GM21717 (cell line): ENCODE results near the gene XNDC1N.

Experiments
- ATAC-seq: cut with Tn5 transposase; IDR thresholded peaks from one replicate; pipeline ENCODE4 v1.9.1; 2021; ENCODE audit warnings: mild to moderate bottlenecking, moderate library complexity; ENCODE audit not compliant: unreplicated experiment

XNDC1N gene, protein sequence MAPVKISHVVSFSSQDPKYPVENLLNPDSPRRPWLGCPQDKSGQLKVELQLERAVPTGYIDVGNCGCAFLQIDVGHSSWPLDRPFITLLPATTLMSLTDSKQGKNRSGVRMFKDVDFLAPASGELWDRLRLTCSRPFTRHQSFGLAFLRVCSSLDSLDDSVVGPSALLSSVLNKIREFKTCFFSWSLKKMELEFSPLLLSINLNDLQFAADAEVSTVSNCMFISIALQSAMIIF

DNA sequence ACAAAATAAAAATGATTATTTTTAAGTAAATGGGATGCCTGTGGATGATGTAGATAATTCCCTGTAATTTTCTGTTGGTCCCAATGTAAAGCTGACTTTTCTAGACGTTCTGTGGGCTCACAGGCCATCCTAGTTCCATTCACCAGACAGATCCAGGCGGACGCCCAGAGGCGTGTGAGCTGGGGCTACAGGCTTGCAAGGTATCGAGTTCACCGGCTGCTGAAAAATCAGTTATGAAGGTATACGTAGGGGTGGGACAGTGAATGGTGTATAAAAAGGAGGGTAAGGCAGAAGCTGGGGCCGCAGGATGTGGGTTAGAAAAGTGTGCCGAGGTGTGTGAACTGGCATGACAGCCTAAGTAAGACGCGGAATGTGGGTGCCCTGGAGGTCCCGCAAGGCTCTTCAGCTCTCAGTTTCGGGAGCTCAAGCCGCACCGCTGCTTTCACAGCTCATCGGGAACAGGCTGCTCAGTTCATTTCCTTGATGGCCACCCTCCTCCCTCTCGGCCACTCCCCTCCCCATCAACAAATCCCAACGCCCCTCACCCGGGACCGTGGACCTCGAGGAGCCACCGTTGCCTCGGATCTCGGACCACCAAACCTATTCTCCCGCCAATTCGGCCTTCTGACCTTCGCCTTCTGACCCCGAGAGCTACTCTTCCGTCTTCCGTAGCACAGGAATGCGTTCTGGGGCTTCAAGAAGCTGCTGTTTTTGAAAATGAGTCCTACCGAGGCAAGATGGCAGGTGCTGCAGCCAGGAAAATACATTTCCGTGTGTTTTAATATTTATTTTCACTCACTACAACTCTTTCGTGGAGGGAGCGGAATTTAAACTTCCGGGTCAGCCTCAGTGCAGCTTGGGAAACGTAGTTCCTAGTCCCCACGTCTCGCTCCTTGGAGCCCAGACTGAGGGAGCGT, at the start of gene XNDC1N:
Gene XNDC1N (minus strand): TSS at position 775 of the 917 bp plus-strand sequence. CDS start 5,241 bp downstream, outside the sequence.
- ATAC-seq = peak; percentile 63

DNA sequence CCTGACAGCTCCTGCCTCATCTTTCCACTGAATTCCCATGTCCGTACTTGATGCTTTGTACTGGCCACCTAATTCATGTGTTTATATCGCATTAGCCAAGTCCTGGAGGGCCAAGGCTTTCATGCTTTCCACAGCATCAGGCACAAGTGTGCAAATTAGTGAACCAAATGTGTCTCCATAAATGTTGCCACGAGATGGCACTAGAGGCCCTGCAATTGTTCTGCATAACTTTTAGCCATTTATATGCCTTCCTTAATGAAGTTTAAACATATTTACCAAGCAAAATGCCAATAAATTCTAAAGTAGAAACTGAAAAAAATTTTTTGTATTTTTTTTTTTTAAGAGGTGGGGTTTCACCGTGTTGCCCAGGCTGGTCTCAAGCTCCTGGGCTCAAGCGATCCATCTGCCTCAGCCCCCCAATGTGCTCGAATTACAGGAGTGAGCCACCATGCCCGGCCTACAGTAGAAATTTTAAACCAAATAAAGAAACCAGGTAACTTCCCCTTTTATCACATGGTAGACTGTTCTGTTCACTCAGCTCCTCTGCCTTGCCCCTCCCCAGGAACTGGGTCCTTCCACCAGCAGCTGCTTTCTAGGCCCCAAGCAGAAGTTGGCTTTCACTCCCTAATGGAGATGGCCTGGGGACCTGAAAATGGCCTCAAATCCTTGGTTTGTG, 49.5 kb upstream of the XNDC1N start:
- ATAC-seq = no peak

DNA sequence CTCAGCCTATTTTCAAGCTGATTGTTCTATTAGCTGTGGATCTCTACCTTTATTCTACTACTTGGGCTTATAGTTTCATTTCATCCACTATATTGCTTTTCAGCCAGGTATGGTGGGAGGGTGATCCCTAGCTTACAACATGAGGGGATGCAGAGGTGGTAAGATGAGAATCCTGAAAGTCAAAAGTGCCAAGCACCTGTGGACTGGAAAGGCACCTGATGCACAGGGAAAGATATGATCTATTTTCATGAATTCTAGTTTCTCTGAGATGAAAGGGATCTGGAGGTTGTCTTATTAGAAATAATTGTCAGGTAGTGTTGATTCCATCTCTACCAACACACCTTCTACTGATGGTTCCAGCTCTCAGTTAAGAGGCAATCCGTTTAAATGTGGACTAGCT, 48.7 kb upstream of the XNDC1N start:
- ATAC-seq = no peak

DNA sequence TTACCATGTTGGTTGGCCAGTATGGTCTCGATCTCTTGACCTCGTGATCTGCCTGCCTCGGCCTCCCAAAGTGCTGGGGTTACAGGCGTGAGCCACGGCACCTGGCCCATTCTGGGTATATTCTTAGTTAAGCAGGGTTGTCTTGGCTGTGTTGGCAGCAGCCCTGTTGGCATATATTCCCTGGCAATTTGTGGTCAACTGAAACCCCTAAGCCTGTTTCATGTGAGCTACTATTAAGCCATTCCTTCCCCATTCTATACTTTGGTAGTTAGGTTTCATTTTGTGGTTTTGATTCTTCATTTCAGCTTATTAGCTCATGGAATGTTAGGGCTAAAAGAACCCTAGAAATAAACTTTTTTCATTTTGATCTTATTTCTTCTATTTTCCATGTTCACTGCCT, 48.2 kb upstream of the XNDC1N start:
- no peak for ATAC-seq

DNA sequence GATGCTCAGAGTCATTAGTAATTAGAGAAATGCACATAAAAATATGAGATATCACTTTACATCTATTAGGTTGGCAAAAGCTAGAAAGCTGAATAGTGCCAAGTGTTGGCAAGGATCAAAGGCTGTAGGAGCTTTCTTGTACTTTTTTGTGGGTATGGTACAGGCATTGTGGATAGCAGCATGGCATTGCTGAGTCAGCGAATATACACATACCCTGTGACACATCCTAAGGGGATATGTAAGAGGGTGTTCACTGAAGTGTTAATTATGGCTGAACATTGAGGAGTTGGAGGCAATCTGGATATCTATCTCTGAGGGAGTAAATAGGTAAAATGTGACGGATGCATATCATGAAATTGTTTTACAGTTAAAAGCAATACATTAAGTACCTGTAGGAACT, 43.3 kb upstream of the XNDC1N start:
- ATAC-seq = no peak

DNA sequence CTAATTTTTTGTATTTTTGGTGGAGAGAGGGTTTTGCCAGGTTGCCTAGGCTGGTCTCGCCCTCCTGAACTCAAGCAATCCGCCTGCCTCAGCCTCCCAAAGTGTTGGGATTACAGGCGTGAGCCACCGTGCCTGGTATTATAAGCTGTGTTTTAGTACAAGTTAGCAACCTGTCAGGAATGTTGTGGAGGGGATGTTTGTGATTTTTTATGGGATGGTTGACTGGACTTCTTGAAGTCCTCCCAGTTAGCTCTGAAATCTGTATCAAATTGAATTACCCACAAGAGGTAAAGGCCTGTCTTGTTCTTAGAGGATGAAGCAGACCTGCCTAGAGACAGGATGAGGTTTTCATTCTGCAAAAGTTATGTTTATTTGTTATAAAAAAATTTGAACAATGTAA, 36.2 kb upstream of the XNDC1N start:
- no peak for ATAC-seq

DNA sequence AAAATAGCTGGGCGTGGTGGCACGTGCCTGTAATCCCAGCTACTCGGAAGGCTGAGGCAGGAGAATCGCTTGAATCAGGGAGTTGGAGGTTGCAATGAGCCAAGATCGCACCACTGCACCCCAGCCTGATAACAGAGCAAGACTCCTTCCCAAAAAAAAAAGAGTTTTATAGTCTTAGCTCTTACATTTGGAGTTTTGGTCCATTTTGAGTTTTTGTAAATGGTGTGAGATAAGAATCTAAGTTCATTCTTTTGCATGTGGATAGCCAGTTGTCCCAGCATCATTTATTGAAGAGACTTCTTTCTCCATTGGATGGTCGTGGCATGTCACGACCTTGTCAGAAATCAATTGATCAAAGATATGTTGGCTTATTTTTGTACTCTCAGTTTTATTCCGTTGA, 35.1 kb upstream of the XNDC1N start:
- no peak for ATAC-seq

DNA sequence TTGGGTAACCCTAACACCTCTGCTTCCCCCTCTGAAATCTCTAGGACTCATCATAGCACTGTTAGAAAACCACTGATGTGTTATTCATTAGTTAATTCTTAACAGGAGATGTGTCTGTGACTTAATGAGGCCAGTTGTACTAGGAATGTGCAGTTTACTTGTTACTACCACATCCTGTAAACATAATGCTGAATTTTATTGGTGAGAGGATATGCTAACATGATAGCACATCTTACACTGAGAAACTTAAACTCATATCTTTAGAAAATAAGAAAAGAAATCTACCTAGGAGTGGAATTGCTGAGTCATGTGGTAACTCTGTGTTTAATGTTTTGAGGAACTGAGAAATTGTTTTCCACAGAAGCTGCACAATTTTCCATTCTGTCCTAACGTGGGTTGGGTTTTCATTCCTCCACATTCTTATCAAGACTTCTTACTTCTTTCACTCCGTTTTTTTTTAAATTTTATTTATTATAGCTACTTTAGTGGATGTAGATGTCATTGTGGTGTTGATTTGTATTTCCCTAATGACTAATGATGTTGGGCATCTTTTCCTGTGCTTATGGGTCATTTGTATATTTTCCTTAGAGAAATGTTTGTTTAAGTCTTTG, 34.1 kb upstream of the XNDC1N start:
- no peak for ATAC-seq

DNA sequence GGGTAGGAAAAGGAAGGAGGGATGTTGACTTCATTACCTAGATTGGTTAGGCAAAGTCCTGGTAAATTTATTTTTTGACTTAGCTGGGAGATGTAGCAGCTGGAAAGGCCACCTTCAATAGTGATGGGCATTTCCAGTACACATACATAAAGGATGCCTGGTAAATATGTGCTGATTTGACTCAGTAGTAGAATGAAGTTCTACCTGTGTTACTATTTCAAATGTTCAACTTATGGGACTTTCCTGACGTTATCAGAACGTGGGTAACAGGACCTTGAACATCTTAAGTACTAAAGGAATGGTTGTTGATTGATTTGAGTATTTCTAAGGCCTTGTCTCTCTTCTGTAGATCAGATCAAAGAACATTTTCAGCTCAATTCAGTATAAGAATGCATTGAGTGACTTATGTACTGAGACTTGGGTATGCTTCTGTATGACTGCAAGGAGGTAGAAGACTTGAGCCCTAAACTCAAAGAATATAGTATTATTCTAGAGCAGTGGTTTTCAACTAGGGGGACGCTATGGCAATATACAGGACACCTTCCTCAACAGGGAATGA, 27.6 kb upstream of the XNDC1N start:
- ATAC-seq = no peak

DNA sequence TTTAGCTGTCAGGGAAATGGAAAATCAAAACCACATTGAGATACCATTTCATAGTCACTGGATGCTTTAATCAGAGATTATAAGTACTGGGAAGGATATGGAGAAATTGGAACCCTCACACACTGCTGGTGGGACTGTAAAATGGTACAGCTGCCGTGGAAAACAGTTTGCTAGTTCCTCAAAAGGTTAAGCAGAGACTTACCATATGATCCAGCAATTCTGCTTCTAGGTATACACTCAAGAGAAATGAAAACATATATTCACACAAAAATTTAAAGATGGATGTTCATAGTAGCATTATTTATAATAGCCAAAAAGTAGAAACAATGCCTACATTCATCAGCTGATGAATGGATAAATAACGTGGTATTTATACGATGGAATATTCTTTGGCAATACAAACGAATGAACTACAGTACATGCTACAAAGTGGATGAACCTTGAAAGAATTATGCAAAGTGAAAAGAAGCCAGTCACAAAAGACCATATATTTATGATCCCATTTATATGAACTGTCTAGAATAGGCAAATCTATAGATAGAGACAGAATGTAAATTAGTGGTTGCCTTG, 23.4 kb upstream of the XNDC1N start:
- no peak for ATAC-seq

DNA sequence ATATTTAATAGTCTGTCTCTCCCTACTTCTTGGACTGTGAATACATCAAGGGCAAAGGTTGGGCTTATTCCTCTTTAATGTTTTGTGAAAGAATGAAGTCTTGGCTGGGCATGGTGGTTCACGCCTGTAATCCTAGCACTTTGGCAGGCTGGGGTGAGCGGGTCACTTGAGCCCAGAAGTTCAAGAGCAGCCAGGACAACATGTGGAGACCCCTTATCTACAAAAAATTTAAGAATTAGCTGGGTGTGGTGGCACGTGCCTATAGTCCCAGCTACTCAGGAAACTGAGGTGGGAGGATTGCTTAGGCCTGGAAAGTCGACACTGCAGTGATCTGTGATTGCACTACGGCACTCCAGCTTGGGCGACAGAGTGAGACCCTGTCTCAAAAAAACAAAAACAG, 20.6 kb upstream of the XNDC1N start:
- no peak for ATAC-seq

DNA sequence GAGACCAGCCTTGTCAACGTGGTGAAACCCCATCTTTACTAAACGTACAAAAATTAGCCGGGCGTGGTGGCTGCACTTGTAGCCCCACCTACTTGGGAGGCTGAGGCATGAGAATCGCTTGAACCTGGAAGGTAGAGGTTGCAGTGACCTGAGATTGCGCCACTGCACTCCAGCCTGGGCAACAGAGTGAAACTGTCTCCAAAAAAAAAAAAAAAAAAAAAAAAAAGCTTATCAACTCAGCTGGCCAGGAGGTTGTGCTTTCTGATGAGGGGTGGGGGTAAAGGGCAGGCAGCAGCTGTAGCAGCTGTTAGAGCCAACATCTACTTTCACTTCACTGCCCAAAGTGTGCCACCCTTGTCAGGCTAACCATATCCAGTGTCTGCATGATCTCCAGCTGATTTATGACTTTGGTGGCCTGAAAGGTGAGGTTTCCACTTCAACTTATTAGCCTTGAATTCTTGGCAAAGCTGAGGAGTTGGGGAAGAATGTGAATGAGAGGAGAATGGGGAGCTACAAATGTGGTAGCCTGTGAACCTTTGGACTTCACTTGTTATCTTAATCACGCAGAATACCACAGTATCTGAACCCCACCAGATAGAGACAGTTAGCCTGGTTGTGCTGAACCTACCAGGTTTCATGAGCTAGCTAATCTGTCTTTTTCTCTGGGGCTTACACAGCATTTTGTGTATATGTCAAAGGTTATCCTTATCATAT, 20.1 kb upstream of the XNDC1N start:
- ATAC-seq = no peak

DNA sequence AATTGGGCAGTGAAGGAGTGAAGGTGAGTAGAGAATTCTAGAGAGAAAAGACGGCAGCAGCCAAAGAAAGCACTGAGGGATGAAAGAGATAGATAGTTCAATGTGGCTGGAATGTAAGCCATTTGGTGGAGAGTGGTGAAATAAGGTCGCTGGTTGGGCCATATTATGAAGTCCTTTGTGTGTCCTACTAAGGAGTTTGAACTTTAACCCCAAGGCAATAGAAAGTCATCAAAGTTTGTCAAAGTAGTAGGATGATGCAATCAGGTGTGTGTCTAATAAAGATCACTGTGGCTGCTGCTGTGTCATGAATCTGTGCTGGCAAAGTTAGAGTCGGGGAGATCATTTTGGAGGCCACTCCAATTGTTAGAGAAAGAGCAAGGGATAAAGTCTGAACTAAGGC, 19.1 kb upstream of the XNDC1N start:
- ATAC-seq = no peak

DNA sequence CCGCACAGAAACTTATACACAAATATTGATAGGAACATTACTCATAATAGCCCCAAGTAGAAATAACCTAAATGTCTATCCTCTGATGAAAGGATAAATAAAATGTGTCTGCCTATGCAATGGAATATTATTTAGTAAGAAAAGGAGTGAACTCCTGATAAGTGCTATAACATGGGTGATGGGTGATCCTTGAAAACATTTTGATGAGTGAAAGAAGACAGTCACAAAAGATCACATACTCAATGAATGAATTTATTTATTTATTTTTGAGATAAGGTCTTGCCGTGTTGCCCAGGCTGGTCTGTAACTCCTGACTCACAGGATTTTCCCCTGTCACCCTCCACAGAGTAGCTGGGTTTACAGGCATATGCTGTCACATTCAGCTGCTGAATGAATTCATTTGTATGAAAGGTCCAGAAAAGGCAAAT, 17.8 kb upstream of the XNDC1N start:
- ATAC-seq = no peak

DNA sequence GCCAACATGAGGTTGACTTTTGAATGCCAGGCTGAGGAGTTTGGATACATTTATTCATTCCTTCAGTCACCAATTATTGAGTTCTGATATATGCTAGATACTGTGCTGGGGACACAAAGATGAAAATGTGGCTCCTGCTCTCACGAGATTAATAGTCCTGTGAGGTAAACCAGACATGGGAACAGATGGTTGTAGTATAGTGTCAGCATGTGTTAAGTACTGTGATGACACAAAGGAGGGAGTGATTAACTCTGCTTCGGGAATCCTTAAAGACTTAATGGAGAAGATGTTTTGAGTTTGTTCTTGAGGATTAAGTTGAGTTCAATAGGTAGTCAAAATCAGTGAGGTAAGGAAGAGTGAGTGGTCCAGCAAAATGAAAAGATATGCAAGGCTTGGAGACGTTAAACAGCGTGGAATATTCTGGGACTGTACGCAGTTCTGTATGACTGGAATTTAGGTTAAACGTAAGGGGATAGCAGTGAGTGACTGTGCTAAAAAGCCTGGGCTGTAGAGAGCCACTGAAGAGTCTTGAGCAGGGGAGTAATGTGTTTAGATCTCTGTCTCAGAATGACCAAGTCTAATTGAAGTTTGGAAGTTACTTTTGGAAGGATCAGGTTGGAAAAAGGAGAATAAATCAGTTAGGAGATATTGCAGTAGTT, 12.3 kb upstream of the XNDC1N start:
- no peak for ATAC-seq

DNA sequence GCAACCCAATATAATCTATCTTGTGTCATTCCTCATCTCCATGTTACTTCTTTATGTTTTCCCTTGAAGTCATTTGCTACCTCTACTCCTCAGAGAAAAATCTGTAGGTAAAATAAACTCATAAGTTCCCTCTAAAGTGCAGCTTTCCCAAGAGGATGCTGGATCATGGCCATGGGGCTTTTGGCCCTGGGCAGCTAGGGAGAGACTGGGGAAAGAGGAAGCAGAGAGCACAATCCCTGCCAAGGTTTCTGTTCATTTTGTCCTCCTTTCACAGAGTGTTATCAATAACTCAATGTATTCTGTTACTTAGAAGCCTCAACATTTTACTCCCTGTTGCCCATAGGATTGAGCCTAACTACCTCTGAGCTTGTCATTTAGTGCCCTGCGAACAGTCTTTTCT, 9.4 kb upstream of the XNDC1N start:
- ATAC-seq = no peak

DNA sequence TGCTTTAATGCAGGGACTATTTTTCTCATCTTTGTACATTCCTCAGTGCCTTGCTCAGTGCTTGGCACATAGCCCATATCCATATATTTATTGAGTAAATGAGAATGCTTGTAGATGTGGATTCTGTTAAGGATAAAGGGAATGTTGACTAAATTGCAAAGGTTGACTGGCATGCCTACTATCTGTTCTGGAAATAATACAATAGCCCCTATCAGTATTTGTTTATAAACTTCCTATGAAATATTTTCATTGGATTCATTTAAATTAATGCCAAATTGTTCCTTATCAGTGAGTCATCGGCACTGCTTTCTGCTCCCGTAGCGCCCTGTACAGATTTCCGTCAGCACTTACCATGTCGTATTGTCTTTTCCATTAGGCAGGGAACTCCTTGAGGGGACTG, 8.4 kb upstream of the XNDC1N start:
- ATAC-seq = no peak

DNA sequence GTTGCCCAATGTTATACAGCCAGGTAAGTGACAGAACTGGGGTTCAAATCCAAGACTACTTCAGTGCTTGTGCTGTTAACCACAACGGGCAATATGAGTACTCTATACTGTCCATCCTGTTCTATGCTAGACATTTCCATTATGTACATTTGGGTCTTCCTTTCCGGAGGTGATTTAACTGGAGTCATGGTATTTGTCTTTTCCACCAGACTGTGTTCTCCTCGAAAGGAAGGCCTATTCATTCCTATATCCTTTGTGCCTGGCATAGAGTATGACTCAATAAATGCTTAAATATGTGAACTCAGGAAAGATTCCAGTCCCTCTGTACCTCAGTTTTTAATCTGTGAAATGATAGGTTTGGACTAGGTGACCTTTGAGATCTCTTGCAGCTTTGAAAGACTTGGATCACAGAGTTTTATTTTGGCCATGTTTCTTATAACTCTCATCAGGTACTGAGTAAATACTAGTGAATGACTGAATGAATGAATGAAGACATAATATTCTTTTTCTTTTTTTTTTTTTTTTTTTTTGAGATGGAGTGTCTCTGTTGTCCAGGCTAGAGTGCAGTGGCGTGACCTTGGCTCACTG, 7.0 kb upstream of the XNDC1N start:
- ATAC-seq = no peak

DNA sequence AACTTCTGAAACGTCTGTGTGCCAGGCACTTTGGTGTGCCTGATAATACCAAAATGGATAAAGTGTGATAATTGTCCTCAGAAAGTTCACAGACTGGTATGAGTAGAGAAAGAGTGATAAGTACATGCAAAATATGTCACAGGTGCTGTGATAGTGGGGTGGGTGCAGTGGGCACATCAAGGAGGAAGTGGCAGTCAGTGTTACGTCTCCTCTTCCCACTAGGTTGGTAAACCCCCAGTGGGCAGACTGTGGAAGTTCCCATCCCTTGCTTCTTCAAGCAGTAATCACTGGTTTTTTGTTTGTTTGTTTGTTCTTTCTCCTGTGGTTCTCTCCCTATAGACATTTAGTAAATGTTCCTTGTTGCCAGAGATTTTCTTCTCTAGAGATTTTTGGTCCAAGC, 5.8 kb upstream of the XNDC1N start:
- ATAC-seq = no peak
